GM06990 (cell line): ENCODE measurements around the gene PRODH2.

Experiments used
- DNase-seq: peaks from one replicate; pipeline ENCODE4 v3.0.0-alpha.2; 2011; ENCODE audit not compliant: insufficient read length; ENCODE audit errors: extremely low read depth
- H3K27me3 ChIP-seq: replicated peaks from 2 replicates; pipeline ENCODE4 v1.6.0; 2011; ENCODE audit warnings: low read length; ENCODE audit not compliant: control insufficient read depth, insufficient read depth
- H3K36me3 ChIP-seq: 2 replicates; pipeline ENCODE4 v1.5.1; 2011; ENCODE audit warnings: low read length; ENCODE audit not compliant: control insufficient read depth, insufficient read depth
- H3K4me3 ChIP-seq: replicated peaks from 2 replicates; pipeline ENCODE4 v1.5.1; 2011; ENCODE audit warnings: low read depth, mild to moderate bottlenecking, control low read depth, low read length
- TF ChIP-seq, protein P1 (sequence below): IDR thresholded peaks from 2 replicates; pipeline ENCODE4 v1.5.1; 2011; ENCODE audit warnings: low read length, control low read depth, mild to moderate bottlenecking, inconsistent platforms; ENCODE audit not compliant: insufficient read depth, poor library complexity, severe bottlenecking

PRODH2 gene

DNA sequence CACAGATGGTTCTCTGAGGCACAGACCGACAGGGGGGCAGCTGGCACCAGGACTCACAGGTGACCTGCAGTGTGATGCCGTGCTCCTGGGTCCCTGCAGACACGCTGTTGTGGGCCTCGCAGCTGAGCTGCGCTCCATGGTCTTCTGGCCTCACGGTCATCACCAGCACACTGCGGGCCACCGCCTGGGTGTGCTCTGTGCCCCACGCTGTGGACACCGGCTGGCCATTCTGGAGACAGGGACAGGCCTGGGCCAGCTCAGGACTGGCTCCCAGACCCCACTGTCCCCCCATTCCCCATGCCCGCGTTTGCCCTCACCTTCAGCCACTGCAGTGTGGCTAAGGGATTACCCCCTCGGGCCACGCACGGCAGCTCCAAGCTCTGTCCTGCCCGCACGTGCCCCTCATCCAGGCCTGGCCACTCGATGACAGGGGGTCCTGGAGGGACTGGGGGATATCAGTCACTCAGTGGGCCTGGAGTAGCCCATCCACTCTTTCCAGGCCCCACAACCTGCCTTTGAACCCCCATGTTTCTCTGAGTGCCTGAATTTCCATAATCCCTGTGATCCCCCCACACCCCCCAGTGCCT lies 36.4 kb upstream of the PRODH2 start:
- TF ChIP-seq, protein P1, sequence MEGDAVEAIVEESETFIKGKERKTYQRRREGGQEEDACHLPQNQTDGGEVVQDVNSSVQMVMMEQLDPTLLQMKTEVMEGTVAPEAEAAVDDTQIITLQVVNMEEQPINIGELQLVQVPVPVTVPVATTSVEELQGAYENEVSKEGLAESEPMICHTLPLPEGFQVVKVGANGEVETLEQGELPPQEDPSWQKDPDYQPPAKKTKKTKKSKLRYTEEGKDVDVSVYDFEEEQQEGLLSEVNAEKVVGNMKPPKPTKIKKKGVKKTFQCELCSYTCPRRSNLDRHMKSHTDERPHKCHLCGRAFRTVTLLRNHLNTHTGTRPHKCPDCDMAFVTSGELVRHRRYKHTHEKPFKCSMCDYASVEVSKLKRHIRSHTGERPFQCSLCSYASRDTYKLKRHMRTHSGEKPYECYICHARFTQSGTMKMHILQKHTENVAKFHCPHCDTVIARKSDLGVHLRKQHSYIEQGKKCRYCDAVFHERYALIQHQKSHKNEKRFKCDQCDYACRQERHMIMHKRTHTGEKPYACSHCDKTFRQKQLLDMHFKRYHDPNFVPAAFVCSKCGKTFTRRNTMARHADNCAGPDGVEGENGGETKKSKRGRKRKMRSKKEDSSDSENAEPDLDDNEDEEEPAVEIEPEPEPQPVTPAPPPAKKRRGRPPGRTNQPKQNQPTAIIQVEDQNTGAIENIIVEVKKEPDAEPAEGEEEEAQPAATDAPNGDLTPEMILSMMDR: no peak
- H3K4me3 ChIP-seq: no peak overlapping the region
- no peak for DNase-seq
- H3K36me3 ChIP-seq: no peaks in the 10 kb centered on the region
- peaks cover 5% of the 10 kb centered on the region for H3K27me3 ChIP-seq

DNA sequence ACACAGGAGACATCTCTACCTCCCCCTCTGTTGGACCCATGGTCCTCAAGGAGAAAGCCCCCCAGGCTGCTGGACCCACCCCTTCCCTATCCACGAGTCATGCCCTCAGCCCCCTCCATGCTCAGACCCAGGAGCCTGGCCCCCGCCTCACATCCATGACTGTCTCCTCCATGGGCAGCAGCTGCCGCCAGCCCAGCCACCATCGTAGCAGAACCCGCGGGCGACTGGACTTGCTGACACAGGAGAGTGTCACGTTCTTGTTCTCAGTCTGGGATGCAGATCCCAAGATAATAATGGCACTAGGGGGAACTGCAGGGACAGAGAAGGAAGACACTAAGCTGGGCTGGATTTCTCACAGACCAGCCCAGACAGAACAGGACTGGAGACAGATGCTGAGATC lies 35.8 kb upstream of the PRODH2 start:
- TF ChIP-seq, protein P1: no peak
- Histone ChIP-seq H3K36me3 (no peaks in the 10 kb centered on the region), H3K27me3 (peaks cover 5% of the 10 kb centered on the region), H3K4me3 (no peak overlapping the region)
- DNase-seq: no peak

DNA sequence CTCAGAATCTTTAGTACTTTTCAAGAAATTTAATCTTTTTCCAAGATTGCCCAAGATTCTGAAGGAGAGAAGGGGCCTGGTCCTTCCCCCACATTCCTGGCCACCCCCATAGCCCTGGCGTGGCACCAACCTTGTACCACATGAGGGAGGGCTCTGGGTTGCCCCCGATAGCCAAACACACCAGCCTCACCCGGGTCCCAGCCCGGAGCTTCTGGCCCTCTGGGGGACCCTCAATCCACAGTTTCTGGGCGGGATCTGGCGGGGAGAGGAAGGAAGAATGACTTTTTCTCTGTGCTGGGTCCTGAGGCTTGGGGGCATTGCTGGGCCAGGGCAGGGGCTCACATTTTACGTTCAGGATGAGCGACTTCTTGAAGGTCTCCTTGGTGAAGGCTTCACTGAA lies 35.3 kb upstream of the PRODH2 start:
- no peak overlapping the region for H3K4me3 ChIP-seq
- peaks cover 3% of the 10 kb centered on the region; the same call in 1 of the 2 replicates for H3K27me3 ChIP-seq
- no peaks in the 10 kb centered on the region for H3K36me3 ChIP-seq
- TF ChIP-seq, protein P1: no peak
- no peak for DNase-seq

DNA sequence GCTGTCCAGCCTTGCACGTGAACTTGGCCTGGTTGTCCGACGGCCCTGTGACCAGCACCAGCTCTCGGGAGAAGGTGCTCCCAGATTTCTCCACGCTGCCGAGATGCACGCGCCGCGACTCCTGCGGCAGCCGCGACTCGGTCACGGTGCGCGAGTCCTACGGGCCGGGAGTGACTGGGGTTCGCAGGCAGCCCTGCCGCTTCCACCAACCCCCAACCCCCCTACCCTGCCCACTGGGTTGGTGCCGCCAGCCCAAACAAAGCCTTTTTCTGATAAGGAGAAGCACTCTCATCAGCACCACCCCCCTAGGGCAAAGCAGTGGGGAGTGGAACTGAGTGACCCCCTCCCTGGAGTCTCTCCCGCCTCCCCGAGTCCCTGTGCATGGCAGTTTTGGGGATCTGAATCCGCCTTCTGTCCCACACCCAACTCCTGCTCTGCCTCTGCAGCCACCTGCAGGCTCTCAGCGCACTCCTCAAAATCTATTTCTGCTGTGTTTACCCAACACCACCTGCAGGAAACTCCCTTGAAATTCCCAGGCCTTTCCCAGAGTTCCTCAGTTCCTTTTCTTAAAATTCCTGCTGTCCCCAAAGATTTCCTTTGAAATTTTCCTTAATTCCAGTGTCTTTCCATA lies 33.5 kb upstream of the PRODH2 start:
- Histone ChIP-seq H3K27me3 (peaks cover 3% of the 10 kb centered on the region; the same call in 1 of the 2 replicates), H3K36me3 (no peaks in the 10 kb centered on the region), H3K4me3 (no peak overlapping the region)
- no peak for DNase-seq
- TF ChIP-seq, protein P1: no peak

DNA sequence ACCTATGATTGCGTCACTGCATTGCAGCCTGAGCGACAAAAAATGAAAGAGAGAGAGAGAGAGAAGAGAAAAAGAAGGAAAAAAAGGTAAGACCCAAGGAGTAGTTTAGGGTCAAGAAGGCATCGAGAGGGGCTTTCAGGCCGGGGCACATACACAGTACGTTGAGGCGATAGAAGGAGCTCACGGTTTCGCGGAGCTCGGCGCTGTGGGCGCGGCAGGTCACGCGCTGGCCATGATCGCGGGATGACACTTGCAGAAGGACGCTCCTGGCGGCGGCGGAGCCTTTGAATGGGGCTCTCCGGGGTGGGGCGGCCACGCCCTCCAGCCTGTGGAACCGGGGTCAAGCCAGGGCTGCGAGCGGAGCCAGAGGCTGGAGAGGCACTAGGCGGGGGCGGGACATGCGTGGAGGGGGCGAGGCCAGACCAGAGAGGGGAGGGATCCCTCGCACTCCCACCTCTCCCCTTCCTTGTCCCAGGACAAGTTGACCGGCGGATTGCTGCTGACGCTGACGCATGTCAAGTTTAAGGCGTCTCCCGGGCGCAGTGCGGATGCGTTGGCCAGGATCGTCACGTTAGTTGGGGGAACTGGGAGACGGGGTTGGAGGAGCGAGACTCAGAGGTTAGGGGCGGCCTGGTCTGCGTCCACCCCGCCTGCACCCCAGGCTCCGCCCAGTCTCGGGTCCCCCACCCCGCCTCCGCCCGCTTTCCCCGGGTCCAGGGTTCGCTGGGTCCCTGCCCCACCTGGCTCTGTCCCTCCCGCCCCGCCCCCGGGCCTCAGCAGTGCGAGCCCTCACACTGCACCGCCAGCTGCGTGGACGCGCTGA lies 32.8 kb upstream of the PRODH2 start:
- H3K4me3 ChIP-seq: no peak overlapping the region
- TF ChIP-seq, protein P1: no peak
- no peak for DNase-seq
- no peaks in the 10 kb centered on the region for H3K36me3 ChIP-seq
- peaks cover 3% of the 10 kb centered on the region; the same call in 1 of the 2 replicates for H3K27me3 ChIP-seq
